ENCODE results near the gene KCTD10. TPM values are rescaled to one million over a fixed set of nuclear protein-coding genes. Genes with fewer than 3 reads are reported as not detected.

The KCTD10 gene
- total and polyA plus RNA-seq, 2 of the 13 experiments (the other 11 are each of a cell fraction or from before 2014, with no cell fraction given), result 6.9 to 25.4 TPM

DNA sequence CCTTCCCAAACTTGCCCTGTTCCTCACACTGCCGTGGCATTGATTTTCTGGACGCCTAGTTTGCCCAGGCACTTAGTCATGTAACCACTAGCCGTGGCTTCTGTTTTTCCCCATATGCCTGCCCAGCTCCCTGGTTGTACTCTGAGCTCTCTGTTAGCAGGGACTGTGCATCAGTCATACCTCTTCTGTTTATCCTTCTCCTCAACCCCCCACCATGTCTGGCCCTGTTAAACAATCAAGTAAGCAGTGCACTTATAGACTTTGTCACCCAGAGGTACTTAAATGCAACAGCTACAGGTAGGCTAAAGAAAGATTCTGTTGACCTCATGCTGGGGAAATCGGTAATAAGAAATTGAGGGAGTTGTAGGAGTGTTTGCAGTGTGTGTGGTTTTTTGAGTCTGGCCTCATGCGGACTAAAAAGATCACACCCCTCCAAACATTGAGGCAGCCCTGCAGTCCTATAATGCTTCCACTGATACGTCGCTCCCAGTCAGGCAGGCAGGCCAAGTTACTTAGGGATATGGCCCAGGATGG lies 17.3 kb upstream of the KCTD10 start (continued):
- TF ChIP-seq, protein P1, sequence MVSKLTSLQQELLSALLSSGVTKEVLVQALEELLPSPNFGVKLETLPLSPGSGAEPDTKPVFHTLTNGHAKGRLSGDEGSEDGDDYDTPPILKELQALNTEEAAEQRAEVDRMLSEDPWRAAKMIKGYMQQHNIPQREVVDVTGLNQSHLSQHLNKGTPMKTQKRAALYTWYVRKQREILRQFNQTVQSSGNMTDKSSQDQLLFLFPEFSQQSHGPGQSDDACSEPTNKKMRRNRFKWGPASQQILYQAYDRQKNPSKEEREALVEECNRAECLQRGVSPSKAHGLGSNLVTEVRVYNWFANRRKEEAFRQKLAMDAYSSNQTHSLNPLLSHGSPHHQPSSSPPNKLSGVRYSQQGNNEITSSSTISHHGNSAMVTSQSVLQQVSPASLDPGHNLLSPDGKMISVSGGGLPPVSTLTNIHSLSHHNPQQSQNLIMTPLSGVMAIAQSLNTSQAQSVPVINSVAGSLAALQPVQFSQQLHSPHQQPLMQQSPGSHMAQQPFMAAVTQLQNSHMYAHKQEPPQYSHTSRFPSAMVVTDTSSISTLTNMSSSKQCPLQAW (CRISPR knock-in tag; IDR thresholded peaks at IDR 0.05), result peak; percentile 53; the same call in 1 of the 2 replicates
- TF ChIP-seq SOX13 (IDR thresholded peaks at IDR 0.05) (peak; percentile 51; the same call in 1 of the 2 replicates), SOX13 (CRISPR knock-in tag; conservative IDR thresholded peaks at IDR 0.05 in 1 of 2, IDR thresholded peaks at IDR 0.05 in 1 of 2) (peak in 1 of 2 experiments; percentile 47; a peak in 2 of 4 replicates), MATR3 (CRISPR knock-in tag; IDR thresholded peaks at IDR 0.05) (no peak), AKAP8 (CRISPR knock-in tag; IDR thresholded peaks at IDR 0.05) (no peak), ZNF678 (CRISPR knock-in tag; IDR thresholded peaks at IDR 0.05) (no peak), RFX1 (IDR thresholded peaks at IDR 0.05) (no peak), KDM2A (CRISPR knock-in tag; IDR thresholded peaks at IDR 0.05; ENCODE audit: borderline replicate concordance, low read depth) (0 out of 2 replicates have a peak, but pooled peaks have one; percentile 21), PTBP1 (IDR thresholded peaks at IDR 0.05; ENCODE audit: low read depth, low read length, poor library complexity, severe bottlenecking) (no peak), DPF2 (CRISPR knock-in tag; IDR thresholded peaks at IDR 0.05; ENCODE audit: borderline replicate concordance, low read depth) (peak; percentile 59), EP300 (IDR thresholded peaks at IDR 0.05; ENCODE audit: low read depth in 2 of 2, low read length in 2 of 2) (peak in 1 of 2 experiments; percentile 66; a peak in 2 of 4 replicates), EP300 (CRISPR knock-in tag; IDR thresholded peaks at IDR 0.05; ENCODE audit: borderline replicate concordance) (no peak), ZNF337 (CRISPR knock-in tag; IDR thresholded peaks at IDR 0.05; ENCODE audit: borderline replicate concordance, low read depth) (no peak), KLF9 (CRISPR knock-in tag; IDR thresholded peaks at IDR 0.05; ENCODE audit: low read depth) (no peak), ZNF207 (IDR thresholded peaks at IDR 0.05; ENCODE audit: borderline replicate concordance) (no peak), MEIS2 (CRISPR knock-in tag; IDR thresholded peaks at IDR 0.05) (peak; percentile 40; the same call in 1 of the 2 replicates), FOXM1 (CRISPR knock-in tag; IDR thresholded peaks at IDR 0.05) (no peak)
- TF ChIP-seq, protein P2, sequence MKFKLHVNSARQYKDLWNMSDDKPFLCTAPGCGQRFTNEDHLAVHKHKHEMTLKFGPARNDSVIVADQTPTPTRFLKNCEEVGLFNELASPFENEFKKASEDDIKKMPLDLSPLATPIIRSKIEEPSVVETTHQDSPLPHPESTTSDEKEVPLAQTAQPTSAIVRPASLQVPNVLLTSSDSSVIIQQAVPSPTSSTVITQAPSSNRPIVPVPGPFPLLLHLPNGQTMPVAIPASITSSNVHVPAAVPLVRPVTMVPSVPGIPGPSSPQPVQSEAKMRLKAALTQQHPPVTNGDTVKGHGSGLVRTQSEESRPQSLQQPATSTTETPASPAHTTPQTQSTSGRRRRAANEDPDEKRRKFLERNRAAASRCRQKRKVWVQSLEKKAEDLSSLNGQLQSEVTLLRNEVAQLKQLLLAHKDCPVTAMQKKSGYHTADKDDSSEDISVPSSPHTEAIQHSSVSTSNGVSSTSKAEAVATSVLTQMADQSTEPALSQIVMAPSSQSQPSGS (CRISPR knock-in tag; IDR thresholded peaks at IDR 0.05), result 0 out of 2 replicates have a peak, but pooled peaks have one; percentile 14
- TF ChIP-seq, protein P3, sequence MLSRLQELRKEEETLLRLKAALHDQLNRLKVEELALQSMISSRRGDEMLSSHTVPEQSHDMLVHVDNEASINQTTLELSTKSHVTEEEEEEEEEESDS (CRISPR knock-in tag; IDR thresholded peaks at IDR 0.05; ENCODE audit: borderline replicate concordance), result no peak
- TF ChIP-seq, protein P4, sequence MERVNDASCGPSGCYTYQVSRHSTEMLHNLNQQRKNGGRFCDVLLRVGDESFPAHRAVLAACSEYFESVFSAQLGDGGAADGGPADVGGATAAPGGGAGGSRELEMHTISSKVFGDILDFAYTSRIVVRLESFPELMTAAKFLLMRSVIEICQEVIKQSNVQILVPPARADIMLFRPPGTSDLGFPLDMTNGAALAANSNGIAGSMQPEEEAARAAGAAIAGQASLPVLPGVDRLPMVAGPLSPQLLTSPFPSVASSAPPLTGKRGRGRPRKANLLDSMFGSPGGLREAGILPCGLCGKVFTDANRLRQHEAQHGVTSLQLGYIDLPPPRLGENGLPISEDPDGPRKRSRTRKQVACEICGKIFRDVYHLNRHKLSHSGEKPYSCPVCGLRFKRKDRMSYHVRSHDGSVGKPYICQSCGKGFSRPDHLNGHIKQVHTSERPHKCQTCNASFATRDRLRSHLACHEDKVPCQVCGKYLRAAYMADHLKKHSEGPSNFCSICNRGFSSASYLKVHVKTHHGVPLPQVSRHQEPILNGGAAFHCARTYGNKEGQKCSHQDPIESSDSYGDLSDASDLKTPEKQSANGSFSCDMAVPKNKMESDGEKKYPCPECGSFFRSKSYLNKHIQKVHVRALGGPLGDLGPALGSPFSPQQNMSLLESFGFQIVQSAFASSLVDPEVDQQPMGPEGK (CRISPR knock-in tag; IDR thresholded peaks at IDR 0.05), result peak; percentile 73
- TF ChIP-seq, protein P5, sequence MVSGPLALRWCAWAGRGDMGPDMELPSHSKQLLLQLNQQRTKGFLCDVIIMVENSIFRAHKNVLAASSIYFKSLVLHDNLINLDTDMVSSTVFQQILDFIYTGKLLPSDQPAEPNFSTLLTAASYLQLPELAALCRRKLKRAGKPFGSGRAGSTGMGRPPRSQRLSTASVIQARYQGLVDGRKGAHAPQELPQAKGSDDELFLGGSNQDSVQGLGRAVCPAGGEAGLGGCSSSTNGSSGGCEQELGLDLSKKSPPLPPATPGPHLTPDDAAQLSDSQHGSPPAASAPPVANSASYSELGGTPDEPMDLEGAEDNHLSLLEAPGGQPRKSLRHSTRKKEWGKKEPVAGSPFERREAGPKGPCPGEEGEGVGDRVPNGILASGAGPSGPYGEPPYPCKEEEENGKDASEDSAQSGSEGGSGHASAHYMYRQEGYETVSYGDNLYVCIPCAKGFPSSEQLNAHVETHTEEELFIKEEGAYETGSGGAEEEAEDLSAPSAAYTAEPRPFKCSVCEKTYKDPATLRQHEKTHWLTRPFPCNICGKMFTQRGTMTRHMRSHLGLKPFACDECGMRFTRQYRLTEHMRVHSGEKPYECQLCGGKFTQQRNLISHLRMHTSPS (CRISPR knock-in tag; IDR thresholded peaks at IDR 0.05; ENCODE audit: low read depth), result peak; percentile 55; the same call in 1 of the 2 replicates
- TF ChIP-seq, protein P6, sequence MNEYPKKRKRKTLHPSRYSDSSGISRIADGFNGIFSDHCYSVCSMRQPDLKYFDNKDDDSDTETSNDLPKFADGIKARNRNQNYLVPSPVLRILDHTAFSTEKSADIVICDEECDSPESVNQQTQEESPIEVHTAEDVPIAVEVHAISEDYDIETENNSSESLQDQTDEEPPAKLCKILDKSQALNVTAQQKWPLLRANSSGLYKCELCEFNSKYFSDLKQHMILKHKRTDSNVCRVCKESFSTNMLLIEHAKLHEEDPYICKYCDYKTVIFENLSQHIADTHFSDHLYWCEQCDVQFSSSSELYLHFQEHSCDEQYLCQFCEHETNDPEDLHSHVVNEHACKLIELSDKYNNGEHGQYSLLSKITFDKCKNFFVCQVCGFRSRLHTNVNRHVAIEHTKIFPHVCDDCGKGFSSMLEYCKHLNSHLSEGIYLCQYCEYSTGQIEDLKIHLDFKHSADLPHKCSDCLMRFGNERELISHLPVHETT (CRISPR knock-in tag; conservative IDR thresholded peaks at IDR 0.05), result no peak

Data from HepG2 (cell line).